ENCODE data around the gene ZPBP2. TPM values are rescaled to one million over a fixed set of nuclear protein-coding genes. Genes with fewer than 3 reads are reported as not detected.

The ZPBP2 gene
- total RNA-seq, 1 experiment from 2014 or later: not detected

GRCh38 chr17:39903158-39903884, 35.3 kb downstream of the ZPBP2 start:
- no peaks in the 10 kb centered on the region for H3K4me1 ChIP-seq (replicated peaks)
- no peaks in the 10 kb centered on the region for H3K36me3 ChIP-seq
- H3K9me3 ChIP-seq (replicated peaks): no peaks in the 10 kb centered on the region
- no peak for DNase-seq (ENCODE audit: low read depth in 1 of 2, low spot score in 2 of 2)
- H3K4me3 ChIP-seq: no peak overlapping the region
- H3K27ac ChIP-seq: no peak overlapping the region
- no peaks in the 10 kb centered on the region; the same call in 1 of the 2 replicates for H3K27me3 ChIP-seq (replicated peaks)

DNA sequence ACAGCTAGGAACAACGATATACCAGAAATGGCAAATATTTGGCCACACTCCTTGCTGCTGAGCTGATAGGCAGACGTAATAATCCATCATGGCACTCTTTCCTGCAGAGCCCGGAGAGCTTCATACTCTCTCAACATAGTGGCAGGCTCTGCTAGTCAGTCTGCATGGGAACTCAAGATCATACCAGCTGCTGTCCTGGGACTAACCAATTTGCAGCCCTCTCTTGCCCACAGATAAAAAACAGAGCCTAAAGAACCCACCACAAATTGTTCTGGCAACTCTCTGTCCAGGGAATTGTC, 36.9 kb downstream of the ZPBP2 start:
- H3K27ac ChIP-seq: no peak overlapping the region
- H3K27me3 ChIP-seq (replicated peaks): no peaks in the 10 kb centered on the region
- H3K36me3 ChIP-seq: no peaks in the 10 kb centered on the region
- no peaks in the 10 kb centered on the region for H3K9me3 ChIP-seq (replicated peaks)
- no peaks in the 10 kb centered on the region for H3K4me1 ChIP-seq (replicated peaks)
- DNase-seq (ENCODE audit: low read depth in 1 of 2, low spot score in 2 of 2): no peak
- H3K4me3 ChIP-seq: no peak overlapping the region

DNA sequence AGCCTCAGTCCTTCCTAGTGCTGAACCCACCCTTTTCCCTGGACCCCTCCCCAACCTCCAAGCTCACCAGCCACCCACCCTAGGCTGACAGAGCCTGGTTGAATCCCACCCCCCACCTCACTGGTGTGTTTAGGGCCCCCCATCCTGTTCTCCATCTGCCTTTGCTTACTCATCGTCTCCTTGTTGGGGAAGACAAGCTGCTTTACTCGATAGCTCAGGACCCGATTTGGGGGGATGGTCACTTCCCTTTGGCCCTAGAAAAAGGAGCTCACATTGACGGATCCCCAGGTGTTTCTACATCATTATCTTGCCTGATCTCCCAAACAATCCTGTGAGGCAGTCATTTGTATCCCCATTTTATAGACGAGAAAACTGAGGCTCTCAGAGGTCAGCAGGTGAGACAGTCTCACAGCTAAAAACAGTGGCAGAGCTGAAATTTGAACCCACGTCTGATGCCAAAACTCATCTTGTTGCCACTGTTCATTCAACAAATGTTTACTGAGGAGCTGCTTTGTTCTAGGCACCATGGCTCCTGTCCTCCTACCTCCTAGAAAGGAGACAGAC, 40.9 kb downstream of the ZPBP2 start:
- Histone ChIP-seq H3K27me3 (replicated peaks) (no peaks in the 10 kb centered on the region), H3K9me3 (replicated peaks) (no peaks in the 10 kb centered on the region), H3K27ac (no peak overlapping the region), H3K36me3 (no peaks in the 10 kb centered on the region), H3K4me3 (no peak overlapping the region), H3K4me1 (replicated peaks) (no peaks in the 10 kb centered on the region)
- DNase-seq (ENCODE audit: low read depth in 1 of 2, low spot score in 2 of 2): no peak

- no peak overlapping the region for H3K27ac ChIP-seq
These were observed 46.0 kb downstream of the ZPBP2 start for GRCh38 chr17:39913989-39914388.

DNA sequence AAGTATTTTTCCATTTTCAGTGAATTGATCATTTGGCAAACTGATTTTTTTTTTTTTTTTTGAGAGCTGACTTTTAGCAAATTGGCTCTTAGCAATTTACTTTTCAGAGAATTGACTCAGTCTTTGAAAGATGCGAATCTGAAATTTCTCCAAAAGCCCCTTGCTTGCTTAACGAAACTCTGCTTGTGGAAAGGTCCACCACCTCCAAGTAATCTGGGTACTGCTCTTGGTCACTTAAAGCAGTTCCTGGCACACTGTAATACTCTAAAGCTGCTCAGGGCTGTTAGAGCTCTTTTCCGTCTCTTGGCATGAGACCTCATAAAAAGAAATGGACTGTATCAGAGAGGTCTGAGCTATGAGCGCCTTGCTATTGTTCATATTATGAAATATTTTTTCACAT, 47.6 kb downstream of the ZPBP2 start:
- Histone ChIP-seq H3K27me3 (replicated peaks) (no peaks in the 10 kb centered on the region), H3K27ac (no peak overlapping the region)

More at GRCh38 chr17:39913989-39914388, 46.0 kb downstream of the ZPBP2 start:
- no peak for DNase-seq (ENCODE audit: low read depth in 1 of 2, low spot score in 2 of 2)
- Histone ChIP-seq H3K4me1 (replicated peaks) (no peaks in the 10 kb centered on the region), H3K9me3 (replicated peaks) (no peaks in the 10 kb centered on the region), H3K4me3 (no peak overlapping the region), H3K27me3 (replicated peaks) (no peaks in the 10 kb centered on the region), H3K36me3 (no peaks in the 10 kb centered on the region)

DNA sequence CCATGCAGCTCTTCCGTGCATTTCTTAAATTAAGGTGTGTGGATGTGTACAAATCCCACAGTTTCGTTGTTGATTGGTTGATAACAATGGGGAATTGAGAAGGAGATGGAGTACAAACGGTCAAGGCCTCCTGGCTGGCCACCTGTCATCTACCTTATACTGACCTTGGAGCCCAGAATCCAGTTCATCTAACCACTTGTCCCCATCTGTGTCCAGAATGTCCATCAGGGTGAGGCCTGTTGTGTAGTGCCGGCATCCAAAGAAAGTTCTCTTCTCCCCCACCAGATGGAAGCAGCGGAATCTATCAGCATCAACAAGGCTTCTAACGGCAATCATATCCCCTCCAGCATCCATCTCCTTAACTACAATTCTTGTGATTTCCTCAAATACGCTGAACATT, 48.9 kb downstream of the ZPBP2 start:
- Histone ChIP-seq H3K27me3 (replicated peaks) (no peaks in the 10 kb centered on the region), H3K4me1 (replicated peaks) (no peaks in the 10 kb centered on the region), H3K36me3 (peaks cover 9% of the 10 kb centered on the region), H3K4me3 (no peak overlapping the region), H3K9me3 (replicated peaks) (no peaks in the 10 kb centered on the region), H3K27ac (no peak overlapping the region)
- no peak for DNase-seq (ENCODE audit: low read depth in 1 of 2, low spot score in 2 of 2)

More for the DNA sequence above, 47.6 kb downstream of the ZPBP2 start:
- Histone ChIP-seq H3K9me3 (replicated peaks) (no peaks in the 10 kb centered on the region), H3K36me3 (peaks cover 6% of the 10 kb centered on the region), H3K4me1 (replicated peaks) (no peaks in the 10 kb centered on the region), H3K4me3 (no peak overlapping the region)
- no peak for DNase-seq (ENCODE audit: low read depth in 1 of 2, low spot score in 2 of 2)

DNA sequence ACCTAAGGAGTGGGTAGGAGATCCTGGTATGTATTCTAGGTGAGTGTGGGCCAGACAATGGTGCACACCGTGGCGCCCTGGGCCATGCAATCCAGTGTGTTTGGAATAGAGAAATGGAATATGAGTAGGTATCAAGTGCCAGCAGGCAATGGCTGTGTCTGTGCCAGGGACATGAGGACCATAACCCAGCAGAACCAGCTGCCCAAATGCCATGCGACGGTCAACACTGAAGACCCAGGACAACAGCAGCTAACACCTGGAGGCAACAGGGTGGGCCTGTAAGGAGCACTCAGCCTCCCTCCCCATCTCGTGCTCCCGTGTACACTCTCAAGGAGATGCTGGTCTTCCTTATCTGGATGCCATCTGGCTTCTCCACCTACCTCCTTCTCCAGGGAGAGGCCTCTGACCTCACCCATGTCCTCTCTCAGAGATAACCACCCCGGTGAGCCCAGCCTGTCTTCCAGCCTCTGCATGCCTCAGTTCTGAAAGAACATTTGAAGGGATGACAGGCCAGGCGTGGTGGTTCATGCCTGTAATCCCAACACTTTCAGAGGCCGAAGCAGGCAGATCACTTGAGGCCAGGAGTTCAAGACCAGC, 51.2 kb downstream of the ZPBP2 start:
- no peaks in the 10 kb centered on the region for H3K27me3 ChIP-seq (replicated peaks)
- H3K4me1 ChIP-seq (replicated peaks): peaks cover 5% of the 10 kb centered on the region
- DNase-seq (ENCODE audit: low read depth in 1 of 2, low spot score in 2 of 2): no peak
- peaks cover 32% of the 10 kb centered on the region for H3K36me3 ChIP-seq
- H3K9me3 ChIP-seq (replicated peaks): no peaks in the 10 kb centered on the region
- no peak overlapping the region for H3K4me3 ChIP-seq
- H3K27ac ChIP-seq: no peak overlapping the region

DNA sequence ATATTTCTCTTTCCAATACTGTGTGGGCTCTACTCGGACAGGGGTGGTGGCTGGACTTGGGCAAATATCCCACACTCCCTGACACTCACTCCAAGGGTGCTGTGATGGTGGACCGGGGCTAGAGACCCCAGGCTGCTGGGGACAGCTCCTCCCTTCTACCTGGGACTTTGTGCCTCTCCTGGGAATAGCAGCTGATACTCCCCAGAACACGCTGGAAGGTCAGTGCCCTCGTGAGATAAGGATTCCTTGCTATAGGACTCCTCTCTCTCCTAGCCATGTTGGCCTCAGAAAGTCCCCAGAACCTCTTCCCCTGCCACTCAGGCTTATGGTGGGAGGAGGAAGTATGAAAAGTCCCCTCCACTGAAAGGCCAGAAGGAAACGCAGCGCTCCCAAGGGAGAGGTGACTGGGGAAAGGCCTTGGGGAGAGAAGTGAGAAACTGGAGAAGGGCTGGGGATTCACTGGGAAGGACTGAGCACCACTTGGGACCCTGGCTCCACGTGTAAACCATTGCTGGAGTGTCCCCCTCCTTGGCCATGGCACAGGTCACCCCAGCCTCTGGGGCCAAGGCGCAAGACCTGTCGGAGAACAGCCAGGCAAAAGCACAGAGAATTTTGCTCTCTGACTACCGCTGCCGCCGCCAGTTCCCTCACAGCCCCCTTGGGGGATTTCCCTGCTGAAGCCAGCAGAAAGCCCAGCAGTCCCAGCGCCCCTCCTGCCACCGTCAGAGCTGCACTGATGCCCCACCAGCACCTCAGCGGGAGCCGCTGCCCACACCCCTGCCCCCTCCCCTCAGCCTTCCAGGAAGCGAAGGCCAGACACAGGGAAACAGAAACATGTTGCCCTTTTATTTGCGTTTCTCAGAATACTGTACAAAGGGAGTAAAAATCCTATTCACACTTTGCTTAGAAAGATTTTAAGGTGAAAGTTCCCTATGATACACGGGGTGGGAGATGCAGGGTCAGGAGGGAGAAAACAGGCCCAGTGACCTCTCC, 52.5 kb downstream of the ZPBP2 start:
- Histone ChIP-seq H3K27ac (no peak overlapping the region), H3K36me3 (peaks cover 33% of the 10 kb centered on the region), H3K4me3 (no peak overlapping the region), H3K4me1 (replicated peaks) (peaks cover 9% of the 10 kb centered on the region), H3K27me3 (replicated peaks) (no peaks in the 10 kb centered on the region), H3K9me3 (replicated peaks) (no peaks in the 10 kb centered on the region)
- DNase-seq (ENCODE audit: low read depth in 1 of 2, low spot score in 2 of 2): no peak

GRCh38 chr17:39921323-39921722, 53.3 kb downstream of the ZPBP2 start:
- Histone ChIP-seq H3K27ac (no peak overlapping the region), H3K4me1 (replicated peaks) (peaks cover 9% of the 10 kb centered on the region), H3K36me3 (peaks cover 33% of the 10 kb centered on the region), H3K9me3 (replicated peaks) (no peaks in the 10 kb centered on the region), H3K27me3 (replicated peaks) (no peaks in the 10 kb centered on the region), H3K4me3 (no peak overlapping the region)
- no peak for DNase-seq (ENCODE audit: low read depth in 1 of 2, low spot score in 2 of 2)

- Histone ChIP-seq H3K4me1 (replicated peaks) (peaks cover 14% of the 10 kb centered on the region), H3K4me3 (no peak overlapping the region), H3K9me3 (replicated peaks) (no peaks in the 10 kb centered on the region), H3K36me3 (peaks cover 33% of the 10 kb centered on the region), H3K27me3 (replicated peaks) (no peaks in the 10 kb centered on the region), H3K27ac (no peak overlapping the region)
- no peak for DNase-seq (ENCODE audit: low read depth in 1 of 2, low spot score in 2 of 2)
These were observed 54.0 kb downstream of the ZPBP2 start for GRCh38 chr17:39922006-39922405.

- Histone ChIP-seq H3K4me3 (no peak overlapping the region), H3K27me3 (replicated peaks) (no peaks in the 10 kb centered on the region), H3K4me1 (replicated peaks) (peaks cover 20% of the 10 kb centered on the region), H3K9me3 (replicated peaks) (no peaks in the 10 kb centered on the region), H3K27ac (no peak overlapping the region), H3K36me3 (peaks cover 33% of the 10 kb centered on the region)
- DNase-seq (ENCODE audit: low read depth in 1 of 2, low spot score in 2 of 2): no peak
These were observed 55.2 kb downstream of the ZPBP2 start for GRCh38 chr17:39923230-39923629.

DNA sequence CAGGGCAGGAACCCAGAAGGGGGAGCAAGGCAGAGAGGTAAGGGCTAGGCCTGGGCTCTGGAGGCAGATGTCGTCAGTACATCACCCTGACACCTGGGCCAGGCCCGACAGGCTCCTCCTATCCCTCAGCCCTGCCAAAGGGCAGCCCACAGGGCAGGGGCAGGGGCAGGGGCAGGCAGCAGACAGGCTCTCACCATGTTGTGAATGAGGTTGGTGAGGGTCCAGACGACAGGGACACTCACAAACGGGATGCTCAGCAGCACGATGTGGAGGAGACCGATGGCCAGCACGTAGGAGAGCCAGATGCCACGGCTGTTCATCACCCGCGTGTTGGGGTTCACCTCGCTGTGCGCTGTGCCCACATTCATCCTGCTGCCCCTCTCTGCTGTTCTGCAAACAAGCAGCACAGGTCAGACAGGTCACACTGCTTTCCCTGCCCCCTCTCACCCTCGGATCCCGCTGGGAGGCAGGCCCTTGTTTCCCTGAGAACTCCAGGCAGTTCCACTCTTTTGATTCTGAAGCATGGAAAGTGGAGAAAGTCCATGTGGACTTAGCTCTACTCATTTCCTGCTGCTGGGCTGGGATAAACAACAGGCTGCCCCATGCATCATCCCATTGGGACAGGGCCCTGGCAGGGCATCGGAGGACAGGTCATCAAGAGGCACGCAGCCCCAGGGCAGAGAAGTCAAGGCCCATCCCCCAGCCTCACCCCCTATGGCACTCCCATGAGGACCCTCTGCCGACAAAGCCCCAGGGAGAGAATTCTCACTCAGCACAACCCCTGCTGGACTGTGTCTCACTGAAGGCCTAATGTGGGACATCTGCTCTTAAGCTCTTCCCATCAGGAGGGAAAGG, 56.1 kb downstream of the ZPBP2 start:
- DNase-seq (ENCODE audit: low read depth in 1 of 2, low spot score in 2 of 2): no peak
- H3K9me3 ChIP-seq (replicated peaks): no peaks in the 10 kb centered on the region
- H3K4me1 ChIP-seq (replicated peaks): peaks cover 29% of the 10 kb centered on the region
- H3K4me3 ChIP-seq: no peak overlapping the region
- H3K27me3 ChIP-seq (replicated peaks): no peaks in the 10 kb centered on the region
- peaks cover 33% of the 10 kb centered on the region for H3K36me3 ChIP-seq
- H3K27ac ChIP-seq: no peak overlapping the region

- Histone ChIP-seq H3K4me1 (replicated peaks) (peaks cover 35% of the 10 kb centered on the region), H3K4me3 (no peak overlapping the region), H3K27me3 (replicated peaks) (no peaks in the 10 kb centered on the region), H3K27ac (no peak overlapping the region), H3K36me3 (peaks cover 33% of the 10 kb centered on the region), H3K9me3 (replicated peaks) (no peaks in the 10 kb centered on the region)
- no peak for DNase-seq (ENCODE audit: low read depth in 1 of 2, low spot score in 2 of 2)
These were observed 56.7 kb downstream of the ZPBP2 start for GRCh38 chr17:39924691-39925055.
